ENCODE data around the gene ADARB2.

Gene ADARB2

GRCh38 chr10:1422275-1422674 lies 315.1 kb downstream of the ADARB2 start:
- TF ChIP-seq CTCF (IDR thresholded peaks at IDR 0.05; ENCODE audit: extremely low read depth, insufficient read depth, missing control alignments), result no peak
- in situ Hi-C loops (cut with MboI; ENCODE audit: low pct_unique_long_range_greater_than_20kb, low sequenced_read_pairs, unreplicated experiment), result no loop called here
- no peak for DNase-seq (ENCODE audit: low spot score)

- in situ Hi-C loops (cut with MboI; ENCODE audit: low pct_unique_long_range_greater_than_20kb, low sequenced_read_pairs, unreplicated experiment), result no loop called here
- TF ChIP-seq CTCF (IDR thresholded peaks at IDR 0.05; ENCODE audit: extremely low read depth, insufficient read depth, missing control alignments), result peak; percentile 84
- peak; percentile 73 for DNase-seq (ENCODE audit: low spot score)
These were observed 316.5 kb downstream of the ADARB2 start for GRCh38 chr10:1420661-1421362.

- DNase-seq (ENCODE audit: low spot score), result no peak
- in situ Hi-C loops (cut with MboI; ENCODE audit: low pct_unique_long_range_greater_than_20kb, low sequenced_read_pairs, unreplicated experiment), result no loop called here
- TF ChIP-seq CTCF (IDR thresholded peaks at IDR 0.05; ENCODE audit: extremely low read depth, insufficient read depth, missing control alignments), result no peak
These were observed 317.3 kb downstream of the ADARB2 start for GRCh38 chr10:1419796-1420610.

GRCh38 chr10:1418031-1418550 lies 319.2 kb downstream of the ADARB2 start:
- in situ Hi-C loops (cut with MboI; ENCODE audit: low pct_unique_long_range_greater_than_20kb, low sequenced_read_pairs, unreplicated experiment), result no loop called here
- no peak for DNase-seq (ENCODE audit: low spot score)

GRCh38 chr10:1417574-1417973 lies 319.8 kb downstream of the ADARB2 start:
- in situ Hi-C loops (cut with MboI; ENCODE audit: low pct_unique_long_range_greater_than_20kb, low sequenced_read_pairs, unreplicated experiment), result no loop called here
- TF ChIP-seq CTCF (IDR thresholded peaks at IDR 0.05; ENCODE audit: extremely low read depth, insufficient read depth, missing control alignments), result no peak
- DNase-seq (ENCODE audit: low spot score), result no peak

More at GRCh38 chr10:1418031-1418550, 319.2 kb downstream of the ADARB2 start:
- no peak for TF ChIP-seq CTCF (IDR thresholded peaks at IDR 0.05; ENCODE audit: extremely low read depth, insufficient read depth, missing control alignments)

- in situ Hi-C loops (cut with MboI; ENCODE audit: low pct_unique_long_range_greater_than_20kb, low sequenced_read_pairs, unreplicated experiment), result no loop called here
- DNase-seq (ENCODE audit: low spot score), result no peak
- no peak for TF ChIP-seq CTCF (IDR thresholded peaks at IDR 0.05; ENCODE audit: extremely low read depth, insufficient read depth, missing control alignments)
These were observed 320.8 kb downstream of the ADARB2 start for GRCh38 chr10:1416456-1417037.
